ENCODE measurements around the gene PIGM.

The PIGM gene

DNA sequence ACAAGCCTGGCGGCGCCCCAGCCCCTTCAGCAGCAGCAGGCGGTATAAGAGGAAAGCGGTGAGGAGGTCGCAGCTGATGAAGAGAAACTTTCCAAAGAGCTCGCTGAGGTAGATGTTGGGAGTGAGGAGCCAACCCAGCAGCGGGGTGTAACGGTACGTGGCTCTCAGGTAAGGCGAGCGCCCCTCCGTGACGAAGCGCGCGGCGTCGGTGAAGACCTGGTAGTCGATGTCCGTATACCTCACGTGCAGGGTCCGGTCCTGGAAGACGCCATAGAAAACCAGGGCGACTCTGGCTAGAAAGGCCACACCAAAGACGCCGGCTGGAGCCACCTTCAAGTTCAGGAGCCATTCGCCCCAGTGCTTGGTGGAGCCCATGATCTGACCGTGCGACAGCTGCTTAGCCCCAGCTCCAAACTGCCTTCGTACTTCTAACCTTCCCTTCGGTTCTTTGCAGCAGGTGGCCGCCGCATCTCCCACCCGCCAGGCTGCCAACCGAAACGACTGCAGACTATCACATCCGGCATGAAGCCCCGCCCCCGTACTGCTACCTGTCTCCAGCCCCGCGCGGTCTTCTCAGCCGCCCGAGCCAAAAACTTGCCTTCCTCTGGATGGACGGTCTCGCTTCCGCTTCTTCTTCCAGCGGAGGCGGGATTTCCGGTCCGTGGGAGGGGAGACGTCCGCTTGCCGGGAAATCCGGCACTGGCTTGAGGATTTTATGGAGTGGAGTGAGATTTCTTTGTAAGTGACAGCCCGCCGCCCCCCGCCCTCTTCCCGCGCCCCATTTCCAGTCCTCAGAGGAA, at the start of gene PIGM:
Gene PIGM, minus strand, starts transcription at position 626 of the 800 bp plus-strand sequence. Its CDS starts 251 bp downstream, at position 375.
- DNase-seq = peak; percentile 96
- in situ Hi-C loops (cut with MboI; ENCODE audit: low pct_unique_long_range_greater_than_20kb, low sequenced_read_pairs) = no loop called here

DNA sequence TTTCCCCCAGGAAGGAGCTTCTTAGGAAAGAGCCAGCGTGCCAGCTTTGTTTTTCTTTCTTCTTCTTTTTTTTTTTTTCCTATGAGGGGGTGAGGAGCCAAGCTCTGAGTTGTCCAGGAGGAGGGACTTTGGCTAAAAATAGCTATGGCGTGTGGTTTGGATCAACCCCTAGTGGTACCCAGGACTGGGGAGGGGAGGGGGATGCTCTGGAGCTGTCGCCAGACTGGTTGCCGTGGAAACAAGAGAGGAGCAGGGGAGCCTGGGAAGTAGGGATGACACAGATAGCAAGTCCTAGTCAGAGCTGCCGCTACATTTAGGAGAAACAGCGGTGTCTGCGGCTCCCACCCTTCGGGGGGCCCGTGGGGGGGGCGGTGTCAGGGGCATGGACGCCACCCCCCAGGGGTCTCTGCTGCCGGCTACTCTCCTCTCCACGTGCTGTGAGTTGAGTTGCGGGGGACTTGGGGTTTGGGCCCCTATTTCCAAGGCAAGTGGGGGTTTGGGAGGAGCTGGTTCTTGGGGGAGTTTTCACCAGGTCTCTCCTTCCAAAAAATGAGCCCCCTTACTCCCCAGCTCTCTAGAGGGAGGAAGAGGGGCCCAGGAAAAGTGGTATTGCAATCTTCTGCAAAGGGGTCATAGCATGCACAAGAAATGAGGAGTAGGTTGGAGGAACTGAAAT, 49.6 kb upstream of the PIGM start, which contains the start of gene KCNJ9:
Gene KCNJ9, plus strand, starts transcription at position 278 of the 676 bp plus-strand sequence. CDS start 2,493 bp downstream, outside the sequence.
- in situ Hi-C loops (cut with MboI; ENCODE audit: low pct_unique_long_range_greater_than_20kb, low sequenced_read_pairs) = no loop called here

DNA sequence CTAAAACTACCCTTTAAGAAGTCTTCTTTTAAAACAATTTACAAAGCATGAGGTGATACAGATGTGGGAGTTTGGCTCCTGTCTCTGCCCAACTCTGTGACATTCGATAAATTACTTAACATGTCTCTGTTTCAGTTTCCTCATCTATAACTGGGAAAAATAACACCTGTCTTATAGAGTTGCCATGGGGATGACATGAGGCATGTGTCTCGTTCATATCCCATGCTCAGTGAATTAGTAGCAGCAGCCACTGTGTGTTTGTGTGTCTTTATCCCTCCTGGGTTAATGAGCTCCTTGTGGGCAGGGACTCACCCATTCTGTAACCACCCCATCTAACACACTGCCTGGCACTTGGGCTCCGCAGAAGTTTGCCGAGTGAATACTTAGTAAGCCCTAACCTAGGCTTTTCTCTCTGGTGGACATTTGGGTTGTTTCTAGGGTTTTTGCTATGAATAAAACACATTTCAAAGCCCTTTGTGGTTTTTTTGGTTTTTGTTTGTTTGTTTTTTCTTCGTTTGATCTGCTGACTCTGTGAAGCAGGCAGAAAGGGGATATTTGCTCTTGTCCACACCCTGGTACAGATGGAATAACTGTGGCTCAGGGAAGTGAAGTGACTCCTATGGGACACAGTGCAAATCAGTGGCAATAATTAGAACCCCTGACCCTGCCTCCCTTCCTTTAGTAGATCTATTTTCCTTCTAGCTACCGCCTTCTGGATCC, 48.8 kb upstream of the PIGM start:
- in situ Hi-C loops (cut with MboI; ENCODE audit: low pct_unique_long_range_greater_than_20kb, low sequenced_read_pairs) = no loop called here
- DNase-seq = no peak

More for the DNA sequence above, 49.6 kb upstream of the PIGM start, which contains the start of gene KCNJ9:
- no peak for DNase-seq

DNA sequence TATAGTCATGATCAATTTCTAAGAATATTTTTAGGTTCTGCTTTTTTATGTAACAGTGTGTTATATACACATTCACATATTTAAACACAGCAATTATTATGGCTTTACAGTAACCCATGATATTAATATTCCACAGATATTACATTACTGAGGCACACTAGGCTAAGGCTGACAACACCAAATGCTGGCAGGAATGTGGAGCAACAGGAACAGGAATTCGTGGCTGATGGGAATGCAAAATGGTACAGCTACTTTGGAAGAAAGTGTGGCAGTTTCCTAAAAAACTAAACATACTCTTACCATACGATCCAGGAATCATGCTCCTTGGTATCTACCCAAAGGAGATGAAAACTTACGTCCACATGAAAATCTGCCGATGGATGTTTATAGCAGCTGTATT, 47.7 kb upstream of the PIGM start:
- no peak for DNase-seq
- in situ Hi-C loops (cut with MboI; ENCODE audit: low pct_unique_long_range_greater_than_20kb, low sequenced_read_pairs) = no loop called here

DNA sequence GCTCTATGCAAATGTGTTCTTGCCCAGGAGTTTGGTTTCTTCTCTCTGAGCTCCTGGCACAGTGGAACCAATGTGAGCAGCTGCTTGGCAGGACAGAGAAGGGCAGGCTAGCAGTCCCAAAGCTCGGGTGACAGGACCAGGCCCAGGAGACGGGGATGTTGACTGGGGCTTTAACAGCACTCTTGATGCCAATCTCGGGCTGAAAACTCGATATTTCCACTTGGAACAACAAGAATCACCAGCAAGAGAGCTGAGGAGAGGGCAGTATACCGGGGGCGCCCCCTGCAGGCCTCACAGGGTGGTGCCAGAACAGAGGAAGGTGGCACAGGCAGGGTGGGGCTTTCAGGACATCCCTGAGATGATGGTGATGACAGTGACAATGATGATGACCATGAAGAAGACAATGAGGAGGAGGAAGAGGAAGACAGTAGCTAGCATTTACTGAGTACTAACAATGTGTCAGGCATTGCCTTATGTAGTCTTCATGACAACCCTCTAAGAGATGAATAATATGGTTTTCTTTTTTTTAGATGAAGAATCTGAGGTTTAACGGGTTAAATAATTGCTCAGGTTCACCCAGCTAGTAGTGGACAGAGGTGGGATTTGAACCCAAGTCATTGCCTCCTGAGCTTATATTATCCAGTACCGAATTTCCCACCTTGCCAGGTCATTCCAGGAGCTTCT, 46.9 kb upstream of the PIGM start:
- in situ Hi-C loops (cut with MboI; ENCODE audit: low pct_unique_long_range_greater_than_20kb, low sequenced_read_pairs) = no loop called here
- DNase-seq = peak; percentile 82

- in situ Hi-C loops (cut with MboI; ENCODE audit: low pct_unique_long_range_greater_than_20kb, low sequenced_read_pairs) = no loop called here
- no peak for DNase-seq
Observed at GRCh38 chr1:160077486-160077885, 45.7 kb upstream of the PIGM start.

- in situ Hi-C loops (cut with MboI; ENCODE audit: low pct_unique_long_range_greater_than_20kb, low sequenced_read_pairs) = no loop called here
- no peak for DNase-seq
Observed at GRCh38 chr1:160076295-160076694, 44.5 kb upstream of the PIGM start.

DNA sequence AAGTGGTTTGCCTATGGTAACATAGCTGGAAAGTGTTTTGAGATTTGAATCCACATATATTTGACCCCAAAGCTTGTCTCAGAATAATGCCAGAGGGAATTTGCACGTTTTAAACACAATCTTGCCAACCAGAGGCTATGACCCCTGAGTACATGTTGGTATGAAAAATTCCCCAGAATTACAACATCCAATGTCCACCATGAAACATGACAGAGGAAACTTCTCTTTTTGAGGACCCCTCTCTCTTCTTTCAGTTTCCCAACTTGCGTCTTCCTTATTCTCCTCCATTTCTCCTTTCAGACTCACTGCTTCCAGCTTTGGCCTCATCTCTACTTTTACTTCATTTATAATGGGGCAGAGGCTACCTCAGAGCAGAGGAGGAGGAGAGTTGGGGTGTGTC, 44.0 kb upstream of the PIGM start:
- DNase-seq = no peak
- in situ Hi-C loops (cut with MboI; ENCODE audit: low pct_unique_long_range_greater_than_20kb, low sequenced_read_pairs) = no loop called here

DNA sequence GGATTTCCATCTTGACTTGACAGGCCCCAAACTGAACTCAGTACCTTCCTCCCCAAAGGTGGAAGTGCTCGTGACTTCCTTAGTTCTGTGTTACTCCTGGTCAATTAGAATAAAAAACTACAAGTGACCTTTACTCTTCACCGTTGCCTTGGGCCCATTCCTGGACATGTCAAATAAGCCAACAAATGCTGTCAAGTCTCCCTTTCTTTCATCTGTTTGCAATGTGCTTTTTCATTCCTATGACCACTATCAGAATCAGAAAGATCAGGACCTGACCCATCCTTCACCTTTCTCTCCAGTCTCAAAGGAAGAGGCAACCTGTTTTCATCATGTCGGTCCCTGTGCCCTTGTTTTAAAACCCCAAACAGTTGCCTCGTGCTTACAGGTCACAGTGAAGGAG, 43.1 kb upstream of the PIGM start:
- DNase-seq = no peak
- in situ Hi-C loops (cut with MboI; ENCODE audit: low pct_unique_long_range_greater_than_20kb, low sequenced_read_pairs) = no loop called here

DNA sequence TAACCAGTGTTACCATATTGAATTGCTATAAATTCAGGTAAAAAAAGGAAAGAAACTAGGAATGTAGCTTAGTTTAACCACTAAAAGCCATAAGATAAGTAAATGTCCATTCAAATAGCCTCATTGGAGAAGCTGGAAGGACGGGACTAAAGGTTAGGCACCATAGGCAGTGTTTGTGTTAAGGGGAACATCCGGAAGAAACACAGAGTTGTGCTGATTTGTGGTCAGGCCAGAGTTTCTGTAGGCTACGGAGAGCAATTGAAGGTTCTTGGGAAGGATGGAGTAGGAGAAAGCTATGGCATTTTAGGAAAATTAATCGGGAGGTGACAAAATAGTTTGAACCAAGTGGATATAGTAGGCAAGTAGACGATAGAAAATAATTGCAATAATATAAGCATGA, 39.5 kb upstream of the PIGM start:
- no peak for DNase-seq
- in situ Hi-C loops (cut with MboI; ENCODE audit: low pct_unique_long_range_greater_than_20kb, low sequenced_read_pairs) = no loop called here

GRCh38 chr1:160070243-160071163, 38.7 kb upstream of the PIGM start:
- in situ Hi-C loops (cut with MboI; ENCODE audit: low pct_unique_long_range_greater_than_20kb, low sequenced_read_pairs) = no loop called here
- peak; percentile 48 for DNase-seq

- no peak for DNase-seq
- in situ Hi-C loops (cut with MboI; ENCODE audit: low pct_unique_long_range_greater_than_20kb, low sequenced_read_pairs) = no loop called here
Observed at GRCh38 chr1:160069460-160070231, 37.9 kb upstream of the PIGM start, which contains the start of gene KCNJ10. KCNJ10 (minus strand) TSS chr1:160070160; CDS start chr1:160042532, 27,628 bp downstream.

- in situ Hi-C loops (cut with MboI; ENCODE audit: low pct_unique_long_range_greater_than_20kb, low sequenced_read_pairs) = no loop called here
- no peak for DNase-seq
Observed at GRCh38 chr1:160068225-160068624, 36.4 kb upstream of the PIGM start.

DNA sequence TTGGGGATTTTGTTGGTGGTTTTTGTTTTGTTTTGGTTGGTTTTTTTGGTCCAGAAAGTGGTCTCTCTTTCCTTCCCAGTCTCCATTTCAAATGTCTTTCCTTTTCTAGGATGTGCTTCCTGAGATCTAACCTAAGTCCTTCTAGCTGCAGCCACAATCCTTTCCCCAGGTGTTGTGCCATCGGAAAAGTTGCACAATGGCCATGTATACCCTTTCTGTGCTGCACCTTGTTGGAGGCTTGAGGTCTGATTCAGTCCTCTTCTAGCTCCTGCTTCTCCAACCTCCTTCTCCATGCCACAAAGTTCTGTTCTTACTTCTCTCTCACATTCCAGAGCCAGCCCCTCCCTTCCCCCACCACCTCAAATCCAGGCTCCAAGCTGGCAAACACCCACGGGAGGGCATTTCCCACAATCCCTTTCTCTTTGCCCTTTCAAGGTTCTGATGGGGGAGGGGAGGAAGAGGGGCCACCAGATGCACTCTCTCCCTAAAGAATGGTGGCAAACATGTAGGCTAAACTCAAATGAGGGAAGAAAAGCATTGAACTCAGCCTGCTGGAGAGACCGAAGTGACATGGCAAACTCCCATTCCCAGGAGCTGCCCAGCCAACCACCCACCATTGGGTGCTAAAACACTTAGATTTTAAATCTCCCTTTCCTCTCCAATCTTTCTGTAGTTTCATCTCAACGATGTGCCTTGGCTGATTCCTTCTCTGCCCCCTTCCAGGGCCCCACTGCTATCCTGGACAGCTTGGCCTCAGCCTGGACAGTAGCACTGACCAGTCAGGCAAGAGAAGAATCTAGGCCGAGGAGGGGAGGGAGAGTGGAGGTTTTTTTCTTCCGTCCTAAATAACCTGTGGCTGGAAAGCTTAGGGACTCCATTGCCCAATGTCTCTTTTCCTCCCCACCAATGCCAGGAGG, 35.3 kb upstream of the PIGM start:
- in situ Hi-C loops (cut with MboI; ENCODE audit: low pct_unique_long_range_greater_than_20kb, low sequenced_read_pairs) = no loop called here
- no peak for DNase-seq

GRCh38 chr1:160064746-160065145, 33.0 kb upstream of the PIGM start:
- in situ Hi-C loops (cut with MboI; ENCODE audit: low pct_unique_long_range_greater_than_20kb, low sequenced_read_pairs) = no loop called here

DNA sequence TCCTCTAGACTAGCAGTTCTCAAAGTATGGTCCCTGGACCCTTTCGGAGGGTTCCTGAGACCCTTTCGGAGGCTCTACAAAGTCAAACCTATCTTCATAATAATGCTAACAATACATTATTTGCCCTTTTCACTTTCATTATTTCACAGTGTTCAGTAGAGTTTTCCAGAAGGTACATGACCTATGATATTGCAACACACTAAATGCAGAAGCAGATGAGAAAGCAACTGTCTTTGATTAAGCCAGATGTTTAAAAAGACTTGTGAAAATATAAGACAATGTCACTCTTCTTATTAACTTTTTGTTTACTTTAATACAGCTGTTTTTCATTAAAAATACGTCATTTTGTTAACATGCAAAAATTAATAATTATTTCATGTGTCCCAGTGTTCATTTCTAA, 32.4 kb upstream of the PIGM start:
- DNase-seq = no peak
- in situ Hi-C loops (cut with MboI; ENCODE audit: low pct_unique_long_range_greater_than_20kb, low sequenced_read_pairs) = no loop called here

More at GRCh38 chr1:160064746-160065145, 33.0 kb upstream of the PIGM start:
- DNase-seq = no peak

All from KBM-7 (cell line).